ENCODE data around the gene IST1. TPM values are rescaled to one million over a fixed set of nuclear protein-coding genes. Genes with fewer than 3 reads are reported as not detected.

IST1 gene
- total and polyA plus RNA-seq, 9 of the 15 experiments (the other 6 are each of a cell fraction or from before 2014, with no cell fraction given), result 135 to 334 (median 188) TPM

GRCh38 chr16:71883849-71884638, 11.3 kb upstream of the IST1 start, which contains the start of gene ZNF821 (continued):
- no peak for TF ChIP-seq HDAC3 (IDR thresholded peaks at IDR 0.05; ENCODE audit: borderline replicate concordance, partially characterized antibody)
- TF ChIP-seq CHD1 (IDR thresholded peaks at IDR 0.05; ENCODE audit: low read length), result no peak
- TF ChIP-seq SMC3 (conservative IDR thresholded peaks at IDR 0.05; ENCODE audit: insufficient read depth, low read depth, low read length), result no peak; the same call in 1 of the 2 replicates
- no peak for TF ChIP-seq HINFP (tag; conservative IDR thresholded peaks at IDR 0.05; ENCODE audit: low read depth)
- TF ChIP-seq RREB1 (CRISPR knock-in tag; IDR thresholded peaks at IDR 0.05), result 0 out of 2 replicates have a peak, but pooled peaks have one; percentile 48
- TF ChIP-seq SIRT6 (IDR thresholded peaks at IDR 0.05; ENCODE audit: low read depth, low read length), result no peak
- TF ChIP-seq SUPT5H (IDR thresholded peaks at IDR 0.05), result peak; percentile 59
- peak; percentile 19; the same call in 1 of the 2 replicates for TF ChIP-seq EGR1 (conservative IDR thresholded peaks at IDR 0.05)
- no peak for TF ChIP-seq ZNF398 (CRISPR knock-in tag; IDR thresholded peaks at IDR 0.05)
- no peak for TF ChIP-seq JUND (IDR thresholded peaks at IDR 0.05; ENCODE audit: borderline replicate concordance, low read depth, low read length)
- TF ChIP-seq JUND (tag; IDR thresholded peaks at IDR 0.05; ENCODE audit: borderline replicate concordance, low read depth, low read length), result no peak
- no peak for TF ChIP-seq THAP7 (CRISPR knock-in tag; IDR thresholded peaks at IDR 0.05)
- TF ChIP-seq NEUROD1 (IDR thresholded peaks at IDR 0.05; ENCODE audit: borderline replicate concordance, low read depth, low read length, partially characterized antibody), result no peak
- peak; percentile 67; the same call in 1 of the 2 replicates for TF ChIP-seq OTX1 (CRISPR knock-in tag; IDR thresholded peaks at IDR 0.05)
- TF ChIP-seq ZNF197 (CRISPR knock-in tag; IDR thresholded peaks at IDR 0.05; ENCODE audit: low read depth), result peak; percentile 83

All from K562 (cell line).